Ascending aorta (tissue), 2 donors: Measurements from ENCODE around the gene DSTN. TPM values are rescaled to one million over a fixed set of nuclear protein-coding genes. Genes with fewer than 3 reads are reported as not detected.

Experiments used
- DNase-seq, 2 donors: peaks; one replicate each; pipeline ENCODE4 v3.0.0-alpha.2; 2019; ENCODE audit warnings: low spot score in 2 of 2
- H3K27ac ChIP-seq, 2 donors: fragments of 200-600 bp; sonication (generic); one replicate each; pipeline ENCODE4 v1.5.1; 2016 to 2017; ENCODE audit warnings: mild to moderate bottlenecking in 1 of 2
- H3K27me3 ChIP-seq: fragments of 200-600 bp; sonication (generic); one replicate; pipeline ENCODE4 v1.5.1; 2017
- H3K36me3 ChIP-seq, 2 donors: fragments of 200-600 bp; sonication (generic); one replicate each; pipeline ENCODE4 v1.5.1; 2016
- H3K4me1 ChIP-seq, 2 donors: fragments of 200-600 bp; sonication (generic); one replicate each; pipeline ENCODE4 v1.5.1; 2016 to 2017; ENCODE audit warnings: mild to moderate bottlenecking in 1 of 2
- H3K4me3 ChIP-seq, 2 donors: fragments of 200-600 bp; sonication (generic); one replicate each; pipeline ENCODE4 v1.5.1; 2016 to 2017; ENCODE audit warnings: mild to moderate bottlenecking in 1 of 2
- H3K9me3 ChIP-seq, 2 donors: fragments of 200-600 bp; sonication (generic); one replicate each; pipeline ENCODE4 v1.5.1; 2016
- intact Hi-C: fragments of 100-400 bp; cut with DNase I; formaldehyde crosslinking; loops from one replicate; pipeline ENCODE4 v1.15.1; 2023
- total RNA-seq: library from RNA; depleted of rRNA; stranded (reverse); fragments of >200 nt; gene quantifications from one replicate; pipeline ENCODE4 v1.1.0, GENCODE V29; 2016
- TF ChIP-seq, protein P1 (sequence below), 3 experiments: fragments of 200-600 bp in 2 of 3; fragments of 450-650 bp in 1 of 3; sonication (generic) in 2 of 3; IDR thresholded peaks; one replicate each; pipeline ENCODE4 v1.5.1; 2016 to 2019; ENCODE audit warnings: antibody characterized with exemption in 3 of 3, mild to moderate bottlenecking in 1 of 3, moderate library complexity in 1 of 3

DSTN gene
- total RNA-seq, 1 donor from 2014 or later: 452 TPM

DNA sequence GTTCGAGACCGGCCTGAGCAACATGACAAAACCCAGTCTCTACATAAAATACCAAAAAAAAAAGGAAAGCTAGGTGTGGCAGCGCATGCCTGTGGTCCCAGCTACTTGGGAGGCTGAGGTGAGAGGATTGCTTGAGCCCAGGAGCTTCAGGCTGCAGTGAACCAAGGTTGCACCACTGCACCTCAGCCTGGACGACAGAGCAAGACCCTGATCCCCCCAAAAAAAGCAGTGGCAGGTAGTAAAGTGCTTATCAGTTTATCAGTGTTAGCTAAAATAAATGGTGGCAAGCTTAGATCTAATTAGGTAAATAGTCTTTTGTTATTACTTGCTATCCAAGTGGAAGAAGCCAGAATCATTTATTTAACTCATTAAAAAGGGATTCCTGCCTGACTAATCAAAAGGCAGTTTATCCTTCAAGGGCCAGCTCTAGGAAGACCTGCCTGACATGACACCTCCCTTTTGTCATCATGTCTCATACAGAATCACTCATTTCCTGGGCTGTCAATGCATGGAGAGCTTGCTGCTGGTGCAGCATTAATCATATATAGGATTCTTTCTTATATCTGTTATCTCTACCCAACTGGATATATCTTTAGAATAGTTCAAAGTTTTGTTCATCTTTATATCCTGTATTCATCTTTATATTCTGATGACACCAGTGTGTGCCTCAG is 9.6 kb downstream of the DSTN start:
- peaks cover 0 to 58% of the 10 kb centered on the region in 2 donors for H3K4me1 ChIP-seq
- intact Hi-C loops: no loop called here
- no peak for DNase-seq
- no peaks in the 10 kb centered on the region for H3K27me3 ChIP-seq
- no peaks in the 10 kb centered on the region for H3K9me3 ChIP-seq
- TF ChIP-seq, protein P1, sequence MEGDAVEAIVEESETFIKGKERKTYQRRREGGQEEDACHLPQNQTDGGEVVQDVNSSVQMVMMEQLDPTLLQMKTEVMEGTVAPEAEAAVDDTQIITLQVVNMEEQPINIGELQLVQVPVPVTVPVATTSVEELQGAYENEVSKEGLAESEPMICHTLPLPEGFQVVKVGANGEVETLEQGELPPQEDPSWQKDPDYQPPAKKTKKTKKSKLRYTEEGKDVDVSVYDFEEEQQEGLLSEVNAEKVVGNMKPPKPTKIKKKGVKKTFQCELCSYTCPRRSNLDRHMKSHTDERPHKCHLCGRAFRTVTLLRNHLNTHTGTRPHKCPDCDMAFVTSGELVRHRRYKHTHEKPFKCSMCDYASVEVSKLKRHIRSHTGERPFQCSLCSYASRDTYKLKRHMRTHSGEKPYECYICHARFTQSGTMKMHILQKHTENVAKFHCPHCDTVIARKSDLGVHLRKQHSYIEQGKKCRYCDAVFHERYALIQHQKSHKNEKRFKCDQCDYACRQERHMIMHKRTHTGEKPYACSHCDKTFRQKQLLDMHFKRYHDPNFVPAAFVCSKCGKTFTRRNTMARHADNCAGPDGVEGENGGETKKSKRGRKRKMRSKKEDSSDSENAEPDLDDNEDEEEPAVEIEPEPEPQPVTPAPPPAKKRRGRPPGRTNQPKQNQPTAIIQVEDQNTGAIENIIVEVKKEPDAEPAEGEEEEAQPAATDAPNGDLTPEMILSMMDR (IDR thresholded peaks at IDR 0.05): no peak
- H3K4me3 ChIP-seq: peak overlapping the region; percentile 8 to 93
- peaks cover 0 to 35% of the 10 kb centered on the region in 2 donors for H3K36me3 ChIP-seq
- H3K27ac ChIP-seq: peak overlapping the region in 1 of 2 donors; percentile 50

DNA sequence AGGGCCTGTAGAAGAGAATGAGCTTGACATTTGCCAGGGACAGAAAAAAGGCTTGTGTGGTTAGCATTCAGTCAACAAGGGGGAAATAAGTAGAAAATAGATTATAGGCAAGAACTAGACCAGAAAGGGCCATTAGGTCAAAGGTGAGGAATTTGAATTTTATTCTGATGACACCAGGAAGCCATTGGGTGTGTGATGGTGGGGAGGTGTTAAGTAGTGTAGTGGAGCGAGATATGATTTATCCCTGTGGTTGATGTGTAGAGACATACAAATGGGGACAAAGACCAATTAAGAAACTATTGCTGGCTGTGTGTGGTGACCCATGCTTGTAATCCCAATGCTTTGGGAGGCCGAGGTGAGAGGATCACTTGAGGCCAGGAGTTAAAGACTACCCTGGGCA is 11.0 kb downstream of the DSTN start:
- peak overlapping the region in 1 of 2 donors; percentile 93 for H3K4me3 ChIP-seq
- TF ChIP-seq, protein P1 (IDR thresholded peaks at IDR 0.05): no peak
- no peak for DNase-seq
- H3K27me3 ChIP-seq: no peaks in the 10 kb centered on the region
- H3K27ac ChIP-seq: peak overlapping the region in 1 of 2 donors; percentile 50
- H3K4me1 ChIP-seq: peaks cover 0 to 60% of the 10 kb centered on the region in 2 donors
- H3K36me3 ChIP-seq: peaks cover 0 to 33% of the 10 kb centered on the region in 2 donors
- intact Hi-C loops: no loop called here
- no peaks in the 10 kb centered on the region for H3K9me3 ChIP-seq

DNA sequence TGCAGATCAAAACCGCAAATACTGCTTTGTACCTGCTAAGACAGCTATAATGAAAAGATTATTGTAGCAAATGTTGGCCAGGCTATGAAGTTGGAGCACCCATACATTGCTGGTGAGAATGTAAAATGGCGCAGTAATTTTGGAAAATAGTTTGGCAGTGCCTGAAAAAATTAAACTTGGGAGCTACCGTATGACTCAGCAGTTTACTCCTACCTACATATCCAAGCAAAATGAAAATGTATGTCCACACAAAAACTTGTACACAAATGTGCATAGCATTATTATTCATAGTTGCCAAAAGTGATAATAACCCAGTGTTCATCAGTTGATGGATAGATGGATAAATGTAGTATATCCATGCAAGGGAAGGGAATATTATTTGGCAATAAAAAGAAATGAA is 13.3 kb downstream of the DSTN start:
- intact Hi-C loops: no loop called here
- Histone ChIP-seq H3K9me3 (no peaks in the 10 kb centered on the region), H3K4me3 (peak overlapping the region in 1 of 2 donors; percentile 21), H3K27ac (peak overlapping the region in 1 of 2 donors; percentile 34), H3K4me1 (peaks cover 9 to 65% of the 10 kb centered on the region in 2 donors), H3K27me3 (no peaks in the 10 kb centered on the region), H3K36me3 (peaks cover 0 to 33% of the 10 kb centered on the region in 2 donors)
- no peak for DNase-seq
- TF ChIP-seq, protein P1 (IDR thresholded peaks at IDR 0.05): no peak

GRCh38 chr20:17584689-17585088 is 14.8 kb downstream of the DSTN start:
- no peak for DNase-seq
- no peaks in the 10 kb centered on the region for H3K27me3 ChIP-seq
- H3K4me3 ChIP-seq: peak overlapping the region; percentile 10 to 12
- peaks cover 0 to 28% of the 10 kb centered on the region in 2 donors for H3K36me3 ChIP-seq
- TF ChIP-seq, protein P1 (IDR thresholded peaks at IDR 0.05): no peak
- no peaks in the 10 kb centered on the region for H3K9me3 ChIP-seq
- intact Hi-C loops: no loop called here
- peak overlapping the region; percentile 32 to 41 for H3K27ac ChIP-seq
- peaks cover 10 to 58% of the 10 kb centered on the region in 2 donors for H3K4me1 ChIP-seq

GRCh38 chr20:17586250-17586649 is 16.4 kb downstream of the DSTN start:
- no peaks in the 10 kb centered on the region for H3K9me3 ChIP-seq
- peaks cover 0 to 21% of the 10 kb centered on the region in 2 donors for H3K36me3 ChIP-seq
- TF ChIP-seq, protein P1 (IDR thresholded peaks at IDR 0.05): no peak
- peak overlapping the region in 1 of 2 donors; percentile 67 for H3K27ac ChIP-seq
- no peaks in the 10 kb centered on the region for H3K27me3 ChIP-seq
- H3K4me1 ChIP-seq: peaks cover 10 to 50% of the 10 kb centered on the region in 2 donors
- no peak for DNase-seq
- intact Hi-C loops: no loop called here
- peak overlapping the region in 1 of 2 donors; percentile 55 for H3K4me3 ChIP-seq
